Measurements from ENCODE around the gene NDUFS6. TPM values are rescaled to one million over a fixed set of nuclear protein-coding genes. Genes with fewer than 3 reads are reported as not detected.
"Not testable (repeated sequence)": the region's sequence is repeated elsewhere in the genome, so short reads cannot be mapped to it uniquely, and the experiment has no call there.

NDUFS6 gene
- polyA plus RNA-seq, 1 donor, result 51.9 TPM

DNA sequence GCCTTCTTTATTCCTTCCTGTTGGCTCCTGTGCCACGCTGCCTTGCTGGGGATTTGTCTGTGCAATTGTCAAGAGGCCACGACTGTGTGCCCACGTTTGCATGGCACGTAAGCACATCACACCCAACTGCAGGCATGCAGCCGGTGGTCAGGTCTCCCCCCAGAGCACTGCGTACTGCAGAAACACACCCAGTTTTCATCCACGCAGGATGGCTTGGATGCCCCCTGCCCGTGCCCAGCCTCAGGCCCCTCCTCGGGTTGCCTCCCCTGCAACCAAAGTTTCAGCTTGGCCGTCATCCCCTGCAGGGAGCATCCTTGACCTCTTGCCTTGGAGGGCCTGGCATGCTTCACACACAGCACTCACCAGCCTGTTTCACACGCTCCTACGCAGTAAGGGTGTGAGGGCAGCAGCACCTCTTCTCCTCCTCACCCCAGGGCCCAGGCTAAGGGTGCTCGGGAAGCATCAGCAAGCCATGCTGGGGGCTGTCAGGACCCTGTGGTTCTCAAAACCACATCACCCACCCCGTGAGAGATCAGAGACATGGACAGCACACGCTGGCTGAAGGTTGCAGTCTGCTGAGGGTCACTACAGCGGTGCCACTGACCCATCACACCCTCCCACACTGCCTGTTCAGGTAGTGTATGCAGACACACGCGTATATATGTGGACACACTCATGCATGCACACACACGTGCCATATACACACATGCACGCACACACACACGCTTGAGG is 4.7 kb upstream of the NDUFS6 start:
- DNase-seq, result no peak

GRCh38 chr5:1797103-1797800 is 4.0 kb upstream of the NDUFS6 start:
- DNase-seq, result no peak

DNA sequence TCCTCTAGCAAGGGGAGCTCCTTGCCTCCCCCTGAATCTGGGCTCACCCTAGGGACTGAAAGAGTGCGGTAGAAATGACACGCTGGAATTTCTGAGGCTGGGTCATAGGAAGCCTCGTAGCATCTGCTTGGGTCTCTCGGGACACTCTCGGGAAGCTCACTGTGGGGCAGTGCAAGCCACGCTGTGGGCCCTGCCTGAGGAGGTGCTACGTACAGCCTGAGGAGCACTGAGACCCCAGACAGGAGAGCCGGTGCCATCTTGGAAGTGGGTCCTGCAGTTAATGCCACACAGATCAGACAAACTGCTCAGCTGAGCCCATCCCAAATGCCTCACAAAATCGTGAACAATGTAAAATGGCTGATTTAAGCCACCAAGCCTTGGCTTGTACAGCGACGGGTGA is 3.4 kb upstream of the NDUFS6 start:
- DNase-seq, result no peak

- not testable (repeated sequence) for DNase-seq
Observed at GRCh38 chr5:1798589-1798988, 2.6 kb upstream of the NDUFS6 start.

DNA sequence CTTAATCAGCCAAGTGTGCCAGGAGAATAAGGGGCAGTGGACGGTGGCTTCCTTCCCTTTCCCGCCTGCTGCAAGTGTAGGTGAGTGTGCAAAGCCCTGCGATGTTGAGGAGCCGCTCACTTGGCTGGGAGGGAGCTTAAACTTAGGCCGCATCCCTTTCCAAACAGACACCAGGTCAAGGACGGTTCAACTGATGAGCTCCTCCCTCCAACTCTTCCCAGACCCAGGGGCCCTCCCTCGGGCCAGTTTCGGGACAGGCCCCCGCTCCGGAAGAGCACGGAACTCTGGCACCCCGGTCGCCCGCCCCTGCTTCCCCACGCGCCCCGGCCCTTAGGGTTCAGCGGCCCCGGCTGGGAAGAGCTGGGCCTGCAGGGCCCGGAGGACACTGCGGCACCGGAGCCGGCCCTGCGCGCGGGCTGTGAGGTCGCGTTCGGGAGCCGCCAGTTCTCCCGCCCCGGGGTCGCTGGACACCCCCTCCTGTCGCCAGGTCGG is 2.1 kb upstream of the NDUFS6 start:
- peak; percentile 6 for DNase-seq

DNA sequence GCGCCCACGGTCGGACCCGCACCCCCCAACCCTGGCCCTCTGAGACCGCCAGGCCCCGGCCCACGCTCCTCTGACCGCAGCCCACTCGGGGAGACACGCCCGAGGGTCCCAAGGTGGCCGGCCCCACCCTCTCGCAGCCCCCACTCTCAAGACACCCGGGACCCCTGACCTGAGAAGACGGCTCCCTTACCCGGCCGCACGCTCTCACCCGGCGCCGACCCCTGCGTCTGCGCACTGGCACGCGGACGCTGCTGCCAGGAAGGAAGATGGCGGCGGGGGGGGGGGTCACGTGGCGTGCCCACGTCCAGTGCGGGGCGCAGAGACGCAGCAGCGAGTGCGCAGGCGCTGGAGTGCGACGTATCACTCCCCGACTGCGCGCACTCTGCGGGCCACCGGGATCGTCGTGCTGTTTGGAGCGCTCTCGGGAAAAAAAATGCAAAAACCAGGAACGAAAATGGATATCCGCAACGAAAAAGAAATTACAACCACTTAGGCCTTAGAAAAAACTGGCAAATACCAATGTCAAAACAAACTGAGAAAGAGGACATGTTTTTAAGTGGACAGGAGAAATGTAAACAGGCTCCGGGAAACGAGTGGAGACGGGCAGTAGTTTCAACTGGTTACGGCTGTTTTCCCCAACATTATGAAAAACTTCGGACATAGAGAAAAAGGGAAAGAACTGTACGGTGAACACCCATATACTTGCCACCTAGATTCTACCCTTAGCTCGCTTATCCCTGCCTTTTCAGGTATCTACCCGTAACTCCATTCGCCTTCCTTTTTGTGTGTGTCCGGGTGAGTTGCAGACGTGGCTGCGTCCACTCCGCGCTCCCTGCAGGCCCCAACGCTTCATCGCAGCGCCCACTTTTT is 1.4 kb upstream of the NDUFS6 start, which contains the start of gene MRPL36:
MRPL36 (minus strand) TSS at position 236 of the 870 bp plus-strand sequence. CDS start 902 bp downstream, outside the sequence.
- peak; percentile 87 for DNase-seq

DNA sequence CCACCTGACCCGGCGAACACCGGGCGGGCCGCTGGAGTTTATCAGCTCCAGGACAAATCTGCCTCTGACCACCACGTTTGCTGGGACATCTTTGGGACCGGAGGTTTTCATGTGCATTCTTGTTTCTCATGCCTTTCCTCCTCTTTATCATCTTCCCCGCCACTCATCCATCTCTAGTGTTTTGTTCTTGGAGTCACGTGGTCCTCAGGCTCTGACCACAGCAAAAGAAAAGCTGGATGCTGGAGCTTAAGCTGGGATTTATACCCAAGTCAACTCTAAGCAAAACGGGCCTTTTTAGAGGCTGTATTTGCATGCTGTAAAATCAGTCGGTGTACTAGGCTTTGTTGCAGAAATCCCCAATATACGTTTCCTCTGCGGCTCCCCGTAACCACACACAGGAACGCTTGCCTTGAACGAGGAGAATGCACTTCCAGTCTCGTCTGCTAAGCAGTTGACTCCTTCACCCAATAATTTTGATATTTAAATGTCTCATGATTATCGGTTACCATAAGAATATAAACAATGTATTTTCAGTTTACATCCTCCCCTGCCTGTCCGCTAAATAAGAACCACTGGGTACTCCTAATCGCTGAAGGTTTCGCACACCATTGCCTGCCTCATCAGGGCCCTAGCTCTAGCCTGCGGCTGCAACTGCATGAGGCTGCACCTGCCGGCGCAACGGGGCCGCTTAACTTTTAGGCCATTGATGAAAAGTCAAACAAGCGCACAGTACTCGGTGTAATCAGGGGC is 560 bp upstream of the NDUFS6 start:
- peak; percentile 27 for DNase-seq

- peak; percentile 11 for DNase-seq
Observed at GRCh38 chr5:1801967-1802295, 724 bp downstream of the NDUFS6 start.

- DNase-seq, result no peak
Observed at GRCh38 chr5:1803192-1803591, 2.0 kb downstream of the NDUFS6 start.

GRCh38 chr5:1804001-1804690 is 2.9 kb downstream of the NDUFS6 start:
- no peak for DNase-seq

DNA sequence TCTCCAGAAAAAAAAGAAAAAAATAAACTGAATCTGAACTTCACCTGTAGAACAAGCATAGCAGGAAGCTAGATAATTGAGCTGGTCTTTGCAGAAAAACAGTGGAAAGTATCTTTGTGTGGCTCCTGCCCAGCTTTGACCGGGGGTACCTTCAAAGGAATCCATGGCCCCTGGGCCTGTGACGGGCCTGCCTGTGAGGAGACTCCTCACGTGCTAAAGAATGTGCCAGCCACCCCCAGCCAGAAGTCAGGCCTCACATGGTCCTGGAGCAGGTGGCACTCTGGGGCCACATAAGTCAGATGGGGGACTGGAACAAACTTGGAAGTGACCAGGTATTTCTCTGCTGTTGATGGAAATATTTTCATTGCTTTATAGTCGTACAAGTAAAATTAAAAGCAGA is 4.1 kb downstream of the NDUFS6 start:
- no peak for DNase-seq

GRCh38 chr5:1805736-1806135 is 4.5 kb downstream of the NDUFS6 start:
- no peak for DNase-seq

DNA sequence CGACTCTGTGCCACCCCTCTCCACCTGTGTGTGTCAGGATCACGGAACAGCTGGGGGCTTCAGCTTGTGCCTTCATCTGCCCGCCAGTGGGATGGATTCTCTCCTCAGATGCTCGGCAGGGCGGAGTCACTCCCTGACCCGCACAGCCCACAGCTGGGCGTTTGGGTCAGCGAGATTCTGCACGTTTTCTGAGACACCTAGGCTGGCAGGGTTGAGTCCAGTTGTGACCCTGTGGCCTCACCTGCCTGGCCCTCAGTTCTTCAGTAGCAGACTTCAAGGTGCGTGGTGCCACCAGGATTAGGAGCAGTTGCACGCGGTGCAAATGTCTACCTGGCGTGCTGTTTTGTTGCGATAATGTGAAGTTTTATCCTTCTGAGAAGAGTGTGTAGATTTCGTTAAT is 5.0 kb downstream of the NDUFS6 start:
- DNase-seq, result no peak

GRCh38 chr5:1806974-1807373 is 5.8 kb downstream of the NDUFS6 start:
- no peak for DNase-seq

DNA sequence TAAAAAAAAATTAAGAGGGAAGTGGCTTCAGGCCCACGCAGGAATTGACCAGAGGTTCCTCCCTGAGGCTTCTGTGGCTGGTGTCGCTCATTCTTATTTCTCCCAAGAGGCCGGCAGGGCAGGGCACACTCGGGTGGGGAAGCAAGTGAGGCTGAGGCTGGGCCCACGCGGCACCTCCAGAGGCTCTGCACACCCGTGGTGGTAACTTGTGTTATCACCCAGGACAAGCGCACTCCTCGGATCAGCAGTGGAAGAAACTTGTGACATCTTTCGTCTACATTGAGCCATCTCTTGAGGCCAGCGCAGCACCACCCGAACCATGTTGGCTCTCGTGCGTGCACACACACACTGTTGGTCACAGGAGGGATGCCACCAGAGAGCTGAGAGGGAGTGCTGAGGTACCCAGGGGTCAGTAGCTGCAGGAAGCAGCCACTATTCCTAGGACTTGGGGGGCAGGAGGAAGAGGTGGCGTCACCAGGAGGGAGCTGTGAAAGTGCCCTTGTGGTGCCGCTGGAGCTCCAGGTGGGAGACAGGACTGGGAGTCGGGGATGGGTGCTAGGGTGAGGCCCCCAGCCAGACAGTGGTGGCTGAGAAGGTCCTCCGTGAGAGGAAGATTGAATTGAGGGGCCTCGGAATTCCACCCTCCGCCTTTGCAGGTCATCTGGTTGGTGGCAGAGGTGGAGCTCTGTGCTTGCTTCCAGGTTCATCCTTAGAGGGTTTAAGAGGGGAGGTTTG is 6.4 kb downstream of the NDUFS6 start:
- DNase-seq, result no peak

GRCh38 chr5:1808439-1808838 is 7.2 kb downstream of the NDUFS6 start:
- DNase-seq, result no peak

GRCh38 chr5:1809416-1810035 is 8.3 kb downstream of the NDUFS6 start:
- no peak for DNase-seq

DNA sequence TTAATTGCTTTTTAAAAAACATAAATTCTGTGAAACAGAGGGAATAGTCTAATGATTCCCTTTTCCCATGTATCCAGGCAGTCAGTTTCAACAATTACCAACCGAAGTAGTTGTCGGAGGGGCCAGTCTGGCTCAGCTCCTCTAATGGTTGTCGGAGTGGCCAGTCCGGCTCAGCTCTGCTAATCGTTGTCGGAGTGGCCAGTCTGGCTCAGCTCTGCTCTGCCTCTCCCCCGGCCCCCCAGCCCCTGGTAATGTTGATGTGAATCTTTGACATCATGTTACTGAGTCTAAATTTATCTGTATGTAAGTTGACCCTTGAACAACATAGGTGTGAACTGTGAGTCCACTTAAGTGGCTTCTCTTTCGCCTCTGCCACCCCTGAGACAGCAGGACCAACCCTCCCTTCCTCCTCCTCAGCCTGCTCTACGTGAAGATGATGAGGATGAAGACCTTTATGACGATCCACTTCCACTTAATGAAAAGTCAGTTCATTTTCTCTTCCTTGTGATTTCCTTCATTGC is 9.4 kb downstream of the NDUFS6 start:
- DNase-seq, result no peak

GRCh38 chr5:1814183-1815020 is 13.2 kb downstream of the NDUFS6 start:
- DNase-seq, result no peak
